ENCODE results near the gene RHOB.
"Not testable (repeated sequence)": the region's sequence is repeated elsewhere in the genome, so short reads cannot be mapped to it uniquely, and the experiment has no call there.

RHOB gene

GRCh38 chr2:20479835-20480234 is 33.0 kb downstream of the RHOB start:
- no peak for DNase-seq

- DNase-seq = no peak
Observed at GRCh38 chr2:20480913-20481312, 34.0 kb downstream of the RHOB start.

- DNase-seq = no peak
Observed at GRCh38 chr2:20481798-20482405, 35.0 kb downstream of the RHOB start.

GRCh38 chr2:20482725-20483124 is 35.9 kb downstream of the RHOB start:
- DNase-seq = no peak

GRCh38 chr2:20483194-20483895 is 36.5 kb downstream of the RHOB start:
- DNase-seq = no peak

GRCh38 chr2:20484034-20484617 is 37.3 kb downstream of the RHOB start:
- DNase-seq = no peak

GRCh38 chr2:20484810-20485611 is 38.1 kb downstream of the RHOB start:
- no peak for DNase-seq

GRCh38 chr2:20485612-20486388 is 38.9 kb downstream of the RHOB start:
- DNase-seq = no peak

GRCh38 chr2:20486571-20486970 is 39.7 kb downstream of the RHOB start:
- DNase-seq = no peak

GRCh38 chr2:20487030-20487391 is 40.1 kb downstream of the RHOB start:
- DNase-seq = no peak

GRCh38 chr2:20487392-20488174 is 40.7 kb downstream of the RHOB start:
- no peak for DNase-seq

- DNase-seq = no peak
Observed at GRCh38 chr2:20488201-20488641, 41.3 kb downstream of the RHOB start.

- DNase-seq = no peak
Observed at GRCh38 chr2:20488782-20489181, 41.9 kb downstream of the RHOB start.

GRCh38 chr2:20490300-20491181 is 43.7 kb downstream of the RHOB start:
- DNase-seq = no peak

- DNase-seq = no peak
Observed at GRCh38 chr2:20491739-20492531, 45.1 kb downstream of the RHOB start.

- DNase-seq = not testable (repeated sequence)
Observed at GRCh38 chr2:20493095-20493494, 46.2 kb downstream of the RHOB start.

GRCh38 chr2:20494241-20494640 is 47.4 kb downstream of the RHOB start:
- no peak for DNase-seq

GRCh38 chr2:20496076-20496872 is 49.4 kb downstream of the RHOB start:
- no peak for DNase-seq

GRCh38 chr2:20496942-20497341 is 50.1 kb downstream of the RHOB start:
- DNase-seq = no peak

Data from activated CD4-positive, alpha-beta T cell treated with anti-CD3 and anti-CD28 coated beads, Interleukin-2, Interleukin-6, amounts not matched to agents 100 ng/mL and 50 ng/mL, durations not matched to agents 16 hours and 8 hours (primary cell).